Activated T-helper 1 cell treated with anti-CD3 and anti-CD28 coated beads, Interleukin-2, amount 50 U/mL, for 16 hours (primary cell): ENCODE measurements around the gene SENP6.
"Not testable (repeated sequence)": the region's sequence is repeated elsewhere in the genome, so short reads cannot be mapped to it uniquely, and the experiment has no call there.

Experiments
- DNase-seq, 2 donors: peaks; one replicate each; pipeline ENCODE4 v3.0.0-alpha.2; 2020; ENCODE audit warnings: low read depth in 1 of 2, low spot score in 1 of 2

The SENP6 gene

GRCh38 chr6:75656479-75656878, 54.8 kb downstream of the SENP6 start:
- no peak for DNase-seq

- no peak for DNase-seq
Measured at GRCh38 chr6:75657327-75657726, 55.6 kb downstream of the SENP6 start.

GRCh38 chr6:75666592-75666991, 64.9 kb downstream of the SENP6 start:
- DNase-seq: no peak

GRCh38 chr6:75673884-75674283, 72.2 kb downstream of the SENP6 start:
- DNase-seq: no peak

GRCh38 chr6:75676377-75676776, 74.7 kb downstream of the SENP6 start:
- DNase-seq: no peak

- not testable (repeated sequence) for DNase-seq
Measured at GRCh38 chr6:75682548-75682947, 80.9 kb downstream of the SENP6 start.

- DNase-seq: not testable (repeated sequence)
Measured at GRCh38 chr6:75683005-75683404, 81.3 kb downstream of the SENP6 start.

GRCh38 chr6:75687535-75687934, 85.9 kb downstream of the SENP6 start:
- DNase-seq: not testable (repeated sequence)

- not testable (repeated sequence) for DNase-seq
Measured at GRCh38 chr6:75687937-75688336, 86.3 kb downstream of the SENP6 start.

GRCh38 chr6:75689576-75689975, 87.9 kb downstream of the SENP6 start:
- no peak for DNase-seq

GRCh38 chr6:75691012-75691411, 89.3 kb downstream of the SENP6 start:
- DNase-seq: no peak

- no peak for DNase-seq
Measured at GRCh38 chr6:75693534-75693933, 91.9 kb downstream of the SENP6 start.

- DNase-seq: no peak
Measured at GRCh38 chr6:75694406-75694805, 92.7 kb downstream of the SENP6 start.

- not testable (repeated sequence) for DNase-seq
Measured at GRCh38 chr6:75708334-75708733, 106.7 kb downstream of the SENP6 start.

- no peak for DNase-seq
Measured at GRCh38 chr6:75711173-75711572, 109.5 kb downstream of the SENP6 start.

- no peak for DNase-seq
Measured at GRCh38 chr6:75719133-75719532, 117.5 kb downstream of the SENP6 start.

- DNase-seq: no peak
Measured at GRCh38 chr6:75723382-75723781, 121.7 kb downstream of the SENP6 start.

- DNase-seq: no peak
Measured at GRCh38 chr6:75727206-75727605, 125.5 kb downstream of the SENP6 start.

- DNase-seq: not testable (repeated sequence)
Measured at GRCh38 chr6:75731029-75731428, 129.3 kb downstream of the SENP6 start.

- DNase-seq: no peak
Measured at GRCh38 chr6:75735491-75736186, 134.0 kb downstream of the SENP6 start.

- no peak for DNase-seq
Measured at GRCh38 chr6:75743971-75744370, 142.3 kb downstream of the SENP6 start.

- DNase-seq: no peak
Measured at GRCh38 chr6:75745404-75745803, 143.7 kb downstream of the SENP6 start.

- DNase-seq: no peak
Measured at GRCh38 chr6:75746221-75746620, 144.5 kb downstream of the SENP6 start.
